Measurements from ENCODE around the gene CCDC152. TPM values are rescaled to one million over a fixed set of nuclear protein-coding genes. Genes with fewer than 3 reads are reported as not detected.

The CCDC152 gene
- total RNA-seq, 1 donor from 2014 or later, result not detected

GRCh38 chr5:42804717-42805339, 48.2 kb downstream of the CCDC152 start:
- Histone ChIP-seq H3K27me3 (no peaks in the 10 kb centered on the region), H3K9me3 (no peaks in the 10 kb centered on the region), H3K4me3 (no peak overlapping the region), H3K36me3 (peaks cover 9 to 38% of the 10 kb centered on the region in 2 donors), H3K27ac (no peak overlapping the region), H3K4me1 (no peaks in the 10 kb centered on the region)
- intact Hi-C loops (cut with DNase I), result no loop called here
- no peak for DNase-seq (ENCODE audit: low spot score in 2 of 2)
- TF ChIP-seq CTCF (IDR thresholded peaks at IDR 0.05), result no peak

- H3K36me3 ChIP-seq, result peaks cover 9 to 26% of the 10 kb centered on the region in 2 donors
- H3K4me3 ChIP-seq, result no peak overlapping the region
- H3K9me3 ChIP-seq, result no peaks in the 10 kb centered on the region
- no peak overlapping the region for H3K27ac ChIP-seq
- no peaks in the 10 kb centered on the region for H3K4me1 ChIP-seq
- TF ChIP-seq CTCF (IDR thresholded peaks at IDR 0.05), result no peak
- H3K27me3 ChIP-seq, result no peaks in the 10 kb centered on the region
- DNase-seq (ENCODE audit: low spot score in 2 of 2), result no peak
- intact Hi-C loops (cut with DNase I), result no loop called here
Measured at GRCh38 chr5:42806004-42806700, 49.5 kb downstream of the CCDC152 start.

GRCh38 chr5:42806701-42807262, 50.2 kb downstream of the CCDC152 start:
- no peak for TF ChIP-seq CTCF (IDR thresholded peaks at IDR 0.05)
- peaks cover 4 to 19% of the 10 kb centered on the region in 2 donors for H3K36me3 ChIP-seq
- no peaks in the 10 kb centered on the region for H3K27me3 ChIP-seq
- no peak for DNase-seq (ENCODE audit: low spot score in 2 of 2)
- no peaks in the 10 kb centered on the region for H3K9me3 ChIP-seq
- intact Hi-C loops (cut with DNase I), result no loop called here
- H3K4me1 ChIP-seq, result no peaks in the 10 kb centered on the region
- H3K4me3 ChIP-seq, result no peak overlapping the region
- no peak overlapping the region for H3K27ac ChIP-seq

GRCh38 chr5:42807722-42808447, 51.3 kb downstream of the CCDC152 start:
- Histone ChIP-seq H3K4me1 (peaks cover 0 to 4% of the 10 kb centered on the region in 2 donors), H3K27ac (no peak overlapping the region), H3K9me3 (no peaks in the 10 kb centered on the region), H3K36me3 (peaks cover under 1 to 10% of the 10 kb centered on the region in 2 donors), H3K4me3 (peak overlapping the region in 1 of 2 donors; percentile 65), H3K27me3 (no peaks in the 10 kb centered on the region)
- no peak for TF ChIP-seq CTCF (IDR thresholded peaks at IDR 0.05)
- DNase-seq (ENCODE audit: low spot score in 2 of 2), result no peak
- intact Hi-C loops (cut with DNase I), result no loop called here

GRCh38 chr5:42808888-42809611, 52.4 kb downstream of the CCDC152 start:
- no peaks in the 10 kb centered on the region for H3K27me3 ChIP-seq
- peak overlapping the region; percentile 46 to 65 for H3K4me3 ChIP-seq
- no peak for TF ChIP-seq CTCF (IDR thresholded peaks at IDR 0.05)
- intact Hi-C loops (cut with DNase I), result no loop called here
- H3K27ac ChIP-seq, result no peak overlapping the region
- H3K9me3 ChIP-seq, result no peaks in the 10 kb centered on the region
- H3K4me1 ChIP-seq, result peaks cover 0 to 4% of the 10 kb centered on the region in 2 donors
- H3K36me3 ChIP-seq, result peaks cover 0 to 9% of the 10 kb centered on the region in 2 donors
- DNase-seq (ENCODE audit: low spot score in 2 of 2), result no peak

All from ascending aorta (tissue), 2 donors.